ENCODE data around the gene TPX2.

TPX2 gene

DNA sequence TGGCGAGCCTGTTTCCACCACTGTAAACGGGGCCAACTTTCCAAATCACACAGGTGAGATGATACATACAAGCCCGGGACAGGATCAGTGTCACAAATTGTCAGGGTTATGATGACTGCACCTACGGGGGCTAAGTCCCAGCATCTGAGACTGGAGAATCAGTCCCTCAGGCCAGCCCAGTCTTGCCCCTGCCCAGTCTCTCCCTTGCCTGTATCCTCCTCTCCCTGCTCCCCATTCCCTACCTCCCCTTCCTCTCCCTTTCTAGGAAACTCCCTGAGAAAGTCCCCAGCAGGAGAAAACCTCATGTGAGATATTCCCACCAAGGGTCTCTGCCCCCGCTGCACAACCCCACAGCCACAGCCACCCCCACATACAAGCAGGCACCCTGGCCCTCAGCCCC is 104.8 kb downstream of the TPX2 start:
- TF ChIP-seq, protein P1, sequence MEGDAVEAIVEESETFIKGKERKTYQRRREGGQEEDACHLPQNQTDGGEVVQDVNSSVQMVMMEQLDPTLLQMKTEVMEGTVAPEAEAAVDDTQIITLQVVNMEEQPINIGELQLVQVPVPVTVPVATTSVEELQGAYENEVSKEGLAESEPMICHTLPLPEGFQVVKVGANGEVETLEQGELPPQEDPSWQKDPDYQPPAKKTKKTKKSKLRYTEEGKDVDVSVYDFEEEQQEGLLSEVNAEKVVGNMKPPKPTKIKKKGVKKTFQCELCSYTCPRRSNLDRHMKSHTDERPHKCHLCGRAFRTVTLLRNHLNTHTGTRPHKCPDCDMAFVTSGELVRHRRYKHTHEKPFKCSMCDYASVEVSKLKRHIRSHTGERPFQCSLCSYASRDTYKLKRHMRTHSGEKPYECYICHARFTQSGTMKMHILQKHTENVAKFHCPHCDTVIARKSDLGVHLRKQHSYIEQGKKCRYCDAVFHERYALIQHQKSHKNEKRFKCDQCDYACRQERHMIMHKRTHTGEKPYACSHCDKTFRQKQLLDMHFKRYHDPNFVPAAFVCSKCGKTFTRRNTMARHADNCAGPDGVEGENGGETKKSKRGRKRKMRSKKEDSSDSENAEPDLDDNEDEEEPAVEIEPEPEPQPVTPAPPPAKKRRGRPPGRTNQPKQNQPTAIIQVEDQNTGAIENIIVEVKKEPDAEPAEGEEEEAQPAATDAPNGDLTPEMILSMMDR (IDR thresholded peaks at IDR 0.05; ENCODE audit: low read depth, low read length) = no peak
- no peak overlapping the region for H3K4me3 ChIP-seq (ENCODE audit: low read depth, low read length)

DNA sequence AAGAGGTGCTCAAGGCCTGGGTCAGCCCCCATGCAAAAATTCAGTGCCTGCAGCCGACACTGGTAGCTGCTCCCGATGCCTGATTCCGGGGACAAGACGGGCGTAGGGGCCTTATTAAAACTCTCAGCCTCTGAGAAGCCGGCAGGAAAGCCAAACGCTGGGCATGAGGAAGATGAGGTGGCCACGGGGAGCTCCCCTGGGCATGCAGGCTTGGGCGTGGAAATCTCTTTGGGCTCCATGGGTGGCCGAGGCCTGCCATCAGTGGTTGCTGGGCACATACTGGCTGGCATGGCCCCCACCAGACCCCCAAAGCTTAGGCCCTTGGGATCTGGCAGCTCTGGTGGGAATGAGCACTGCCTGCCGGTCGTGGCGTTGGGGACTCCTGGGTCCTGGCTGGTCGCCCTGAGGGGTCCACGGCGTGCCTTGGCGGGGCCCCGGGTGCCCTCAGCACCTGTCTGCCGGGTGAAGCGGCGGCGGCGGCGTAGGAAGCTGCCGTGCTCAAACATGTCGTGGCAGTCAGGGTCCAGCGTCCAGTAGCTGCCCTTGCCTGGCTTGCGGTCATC is 105.7 kb downstream of the TPX2 start:
- no peak overlapping the region for H3K4me3 ChIP-seq (ENCODE audit: low read depth, low read length)
- TF ChIP-seq, protein P1 (IDR thresholded peaks at IDR 0.05; ENCODE audit: low read depth, low read length) = no peak

DNA sequence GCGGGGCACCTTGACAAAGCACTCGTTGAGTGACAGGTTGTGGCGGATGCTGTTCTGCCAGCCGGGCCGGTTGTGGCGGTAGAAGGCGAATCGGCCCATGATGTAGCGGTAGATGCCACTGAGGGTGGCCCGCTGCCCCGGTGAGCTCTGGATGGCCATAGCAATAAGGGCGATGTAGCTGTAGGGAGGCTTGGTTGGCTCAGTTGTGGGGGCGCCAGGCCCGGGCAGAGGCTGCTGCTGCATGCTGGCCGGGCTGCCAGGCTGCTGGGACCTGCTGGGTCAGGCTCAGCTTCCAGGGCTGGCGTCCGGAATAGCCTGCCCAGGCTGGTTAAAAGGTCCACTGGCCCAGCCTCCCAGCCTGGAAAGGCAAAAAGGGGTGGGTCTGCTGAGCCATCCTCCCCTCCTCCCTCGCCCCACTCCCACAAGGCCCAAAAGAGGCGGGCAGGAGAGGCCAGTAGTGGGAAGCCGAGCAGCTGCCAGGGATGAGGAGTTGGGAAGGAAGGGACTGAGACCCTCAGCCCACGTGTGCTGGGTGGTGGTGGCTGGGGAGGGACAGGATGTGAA is 106.3 kb downstream of the TPX2 start, which contains the start of gene FOXS1:
FOXS1 (minus strand) TSS at position 305 of the 564 bp plus-strand sequence; CDS start at position 243, 62 bp downstream.
- H3K4me3 ChIP-seq (ENCODE audit: low read depth, low read length) = no peak within 1 kb of the TSS

DNA sequence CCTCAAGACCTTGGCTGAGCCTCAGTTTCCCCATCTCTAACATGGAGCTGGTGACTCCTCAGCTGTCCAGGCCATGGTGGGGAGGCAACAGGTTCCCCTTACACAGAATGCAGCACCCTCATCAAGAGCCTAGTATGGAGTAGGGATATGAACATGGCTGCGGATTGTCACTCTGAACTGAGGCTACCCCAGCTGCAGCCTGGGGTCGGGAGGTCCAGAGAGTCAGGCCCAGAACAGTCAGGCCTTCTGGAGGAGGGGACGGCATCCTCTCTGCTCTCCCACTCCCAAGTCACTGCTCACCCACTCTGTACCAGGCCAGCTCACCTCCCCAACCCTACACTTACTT is 107.7 kb downstream of the TPX2 start:
- TF ChIP-seq, protein P1 (IDR thresholded peaks at IDR 0.05; ENCODE audit: low read depth, low read length) = no peak
- no peak overlapping the region for H3K4me3 ChIP-seq (ENCODE audit: low read depth, low read length)

More for the DNA sequence above, 106.3 kb downstream of the TPX2 start, which contains the start of gene FOXS1:
- TF ChIP-seq, protein P1 (IDR thresholded peaks at IDR 0.05; ENCODE audit: low read depth, low read length) = no peak

DNA sequence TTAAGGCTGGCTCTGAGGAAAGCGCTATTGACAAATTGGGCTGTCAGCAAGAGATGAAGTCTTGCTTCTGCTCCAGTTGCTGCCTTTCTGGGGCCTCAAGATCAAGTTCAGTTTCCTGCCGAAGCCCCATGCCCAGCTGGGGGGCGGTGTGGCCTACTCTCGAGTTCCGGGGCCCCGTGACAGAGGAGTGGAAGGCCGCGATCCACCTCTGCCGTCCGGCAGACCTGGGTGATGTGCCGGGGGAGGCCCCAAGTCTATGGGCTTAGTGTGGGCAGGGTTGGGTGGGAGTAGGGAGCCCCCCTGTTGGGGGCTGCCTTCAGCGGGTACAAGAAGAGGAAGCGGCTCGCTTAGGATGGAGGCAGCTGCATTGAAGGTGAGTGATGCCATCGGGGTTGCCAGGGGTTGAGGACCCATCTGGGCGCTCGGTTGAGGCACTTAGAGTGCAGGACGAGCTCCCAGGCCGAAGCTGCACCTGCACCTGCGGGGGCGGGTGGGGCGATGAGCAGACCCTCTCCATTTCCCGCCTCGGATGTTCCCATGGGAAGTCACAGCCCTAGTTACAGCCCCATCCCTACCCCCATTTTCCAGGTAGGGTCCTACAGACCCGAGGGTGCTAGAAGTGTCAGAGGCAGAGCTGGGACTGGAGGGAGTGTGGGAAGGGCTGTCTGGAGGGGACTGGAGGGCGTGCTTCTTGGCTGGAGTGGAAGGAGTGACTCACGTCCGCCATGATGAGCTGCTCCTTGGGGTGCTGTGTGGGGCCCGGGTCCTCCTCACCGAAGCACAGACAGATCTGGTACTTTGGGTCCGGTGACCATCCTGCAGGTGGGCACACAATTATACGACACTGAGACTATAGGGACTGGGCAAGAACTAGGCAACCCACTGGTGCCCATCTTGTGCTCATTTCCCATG is 109.3 kb downstream of the TPX2 start:
- no peak overlapping the region for H3K4me3 ChIP-seq (ENCODE audit: low read depth, low read length)
- TF ChIP-seq, protein P1 (IDR thresholded peaks at IDR 0.05; ENCODE audit: low read depth, low read length) = no peak

DNA sequence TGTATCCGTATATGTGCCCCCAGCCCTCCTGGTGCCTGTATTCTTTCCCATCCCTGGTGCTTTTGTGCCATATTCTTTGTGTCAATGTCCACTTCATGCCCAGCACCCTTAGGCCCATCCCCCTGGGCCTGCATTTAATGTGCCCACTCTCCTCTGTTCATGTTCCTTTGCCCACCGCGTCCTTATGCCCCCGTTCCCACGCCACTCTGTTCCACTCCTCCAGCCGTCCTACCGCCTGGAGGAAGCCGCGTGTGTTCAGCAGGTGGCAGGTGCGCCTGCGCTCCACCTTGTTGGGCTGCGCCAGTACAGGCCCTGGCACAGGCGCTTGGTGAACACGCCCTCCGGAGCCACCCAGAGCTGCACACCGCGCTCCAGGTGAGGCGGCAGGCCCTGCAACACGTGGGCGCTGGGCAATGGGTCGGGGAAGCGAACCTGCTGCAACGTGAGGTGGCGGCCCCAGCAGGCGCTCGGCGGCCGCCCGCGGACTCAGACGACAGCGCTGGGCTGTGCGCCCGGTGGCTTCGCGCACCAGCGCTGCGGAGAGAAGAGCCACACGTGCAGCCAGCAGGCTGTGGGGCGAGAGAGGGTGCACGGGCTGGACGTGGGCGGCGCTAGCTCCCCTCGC is 110.3 kb downstream of the TPX2 start:
- TF ChIP-seq, protein P1 (IDR thresholded peaks at IDR 0.05; ENCODE audit: low read depth, low read length) = no peak
- no peak overlapping the region for H3K4me3 ChIP-seq (ENCODE audit: low read depth, low read length)
